H1 (cell line): Measurements from ENCODE around the gene DYRK1A. TPM values are rescaled to one million over a fixed set of nuclear protein-coding genes. Genes with fewer than 3 reads are reported as not detected.

Experiments used
- CTCF ChIA-PET: fragments of 300-600 bp; sonication (Branson Sonifier 250); formaldehyde crosslinking; loops from one replicate; lab custom pipeline; 2021; ENCODE audit not compliant: partially characterized antibody; lab: Charles Lee
- POLR2A ChIA-PET: fragments of 300-600 bp; sonication (Branson Sonifier 250); formaldehyde crosslinking; loops from one replicate; lab custom pipeline; 2021; ENCODE audit warnings: inconsistent platforms; ENCODE audit not compliant: partially characterized antibody; lab: Charles Lee
- DNase-seq, 2 experiments: peaks; one replicate each; pipeline versions ENCODE4 v3.0.0 to v3.0.0-alpha.2; 2010 to 2022; ENCODE audit warnings: low spot score in 2 of 2, low read depth in 1 of 2, mixed read lengths in 1 of 2
- FAIRE-seq: peaks from 2 replicates; lab custom pipeline; 2011; peaks lifted over from hg19 to GRCh38; lab: Jason Lieb, UNC
- H2AFZ ChIP-seq: 2 replicates; pipeline ENCODE4 v1.8.1; 2012; ENCODE audit warnings: low read length, inconsistent platforms
- H2AK5ac ChIP-seq: 2 replicates; pipeline ENCODE4 v1.6.1; 2013; ENCODE audit warnings: low read depth, low read length
- H2BK120ac ChIP-seq: replicated peaks from 2 replicates; pipeline ENCODE3; 2013; ENCODE audit warnings: low read depth, low read length, inconsistent platforms
- H2BK12ac ChIP-seq: 2 replicates; pipeline ENCODE4 v1.6.1; 2013; ENCODE audit warnings: low read depth, low read length
- H2BK15ac ChIP-seq: 2 replicates; pipeline ENCODE4 v1.6.1; 2013; ENCODE audit warnings: low read length
- H2BK20ac ChIP-seq: 2 replicates; pipeline ENCODE4 v1.6.1; 2013; ENCODE audit warnings: low read length
- H2BK5ac ChIP-seq: 2 replicates; pipeline ENCODE4 v1.6.1; 2013; ENCODE audit warnings: low read depth, low read length
- H3K14ac ChIP-seq: 2 replicates; pipeline ENCODE4 v1.6.1; 2013; ENCODE audit warnings: inconsistent platforms; ENCODE audit not compliant: insufficient read length
- H3K18ac ChIP-seq: 2 replicates; pipeline ENCODE4 v1.6.1; 2013; ENCODE audit warnings: low read length; ENCODE audit errors: extremely low read depth
- H3K23ac ChIP-seq: 2 replicates; pipeline ENCODE4 v1.6.1; 2013; ENCODE audit warnings: inconsistent platforms; ENCODE audit not compliant: insufficient read length
- H3K23me2 ChIP-seq: 2 replicates; pipeline ENCODE4 v1.6.1; 2013; ENCODE audit warnings: low read depth, low read length
- H3K27ac ChIP-seq: 2 replicates; pipeline ENCODE4 v1.6.1; 2011; ENCODE audit warnings: low read depth, low read length, inconsistent platforms
- H3K27me3 ChIP-seq, 4 experiments: replicated peaks in 1 of 4; 1 replicate in 1 of 4; 2 replicates in 3 of 4; pipeline versions ENCODE4 v1.6.1 to v1.8.1; 2011 to 2013; ENCODE audit warnings: low read length in 3 of 4, mild to moderate bottlenecking in 3 of 4, inconsistent platforms in 2 of 4, mixed read lengths in 2 of 4, moderate library complexity in 1 of 4; ENCODE audit not compliant: control insufficient read depth in 3 of 4, insufficient read depth in 3 of 4; ENCODE audit errors: extremely low read depth in 1 of 4
- H3K36me3 ChIP-seq, 4 experiments: 2 replicates each; pipeline versions ENCODE4 v1.6.1 to v1.8.1; 2011 to 2013; ENCODE audit warnings: mild to moderate bottlenecking in 4 of 4, low read length in 3 of 4, moderate library complexity in 2 of 4, control low read depth in 1 of 4, inconsistent platforms in 1 of 4; ENCODE audit not compliant: insufficient read depth in 4 of 4, control insufficient read depth in 2 of 4
- H3K4ac ChIP-seq: replicated peaks from 2 replicates; pipeline ENCODE3; 2013; ENCODE audit warnings: low read length, low read depth, mixed read lengths, inconsistent platforms; ENCODE audit not compliant: insufficient read length
- H3K4me1 ChIP-seq, 4 experiments: replicated peaks in 1 of 4; 1 replicate in 1 of 4; 2 replicates in 3 of 4; pipeline versions ENCODE4 v1.6.1 to v1.8.1; 2011 to 2013; ENCODE audit warnings: low read length in 3 of 4, inconsistent platforms in 2 of 4, mixed read lengths in 1 of 4; ENCODE audit not compliant: insufficient read depth in 4 of 4, control insufficient read depth in 3 of 4
- H3K4me2 ChIP-seq, 2 experiments: 2 replicates each; pipeline versions ENCODE4 v1.6.1 to v1.8.1; 2011 to 2013; ENCODE audit warnings: low read depth in 2 of 2, low read length in 2 of 2, control low read depth in 1 of 2, inconsistent platforms in 1 of 2, mild to moderate bottlenecking in 1 of 2; ENCODE audit not compliant: insufficient read depth in 1 of 2
- H3K4me3 ChIP-seq, 4 experiments: fragments of 200-600, 300-600 bp in 1 of 4; sonication (generic), shearing (Covaris generic), sonication (Bioruptor Twin) in 1 of 4; 2 replicates each; pipeline versions ENCODE4 v1.5.1 to v1.8.1; 2011 to 2016; ENCODE audit warnings: low read length in 4 of 4, low read depth in 3 of 4, control low read depth in 2 of 4, inconsistent platforms in 2 of 4, mild to moderate bottlenecking in 2 of 4, mixed read lengths in 1 of 4, moderate library complexity in 1 of 4; ENCODE audit not compliant: insufficient read depth in 2 of 4; ENCODE audit errors: extremely low read depth in 1 of 4
- H3K56ac ChIP-seq: replicated peaks from 2 replicates; pipeline ENCODE3; 2013; ENCODE audit warnings: low read depth, mild to moderate bottlenecking, mixed read lengths, low read length, inconsistent platforms; ENCODE audit not compliant: insufficient read length
- H3K79me1 ChIP-seq: 2 replicates; pipeline ENCODE4 v1.6.1; 2013; ENCODE audit warnings: low read depth, low read length, control low read depth
- H3K79me2 ChIP-seq, 2 experiments: 2 replicates each; pipeline versions ENCODE4 v1.6.1 to v1.8.1; 2012 to 2013; ENCODE audit warnings: low read length in 2 of 2, mild to moderate bottlenecking in 2 of 2, inconsistent platforms in 1 of 2; ENCODE audit not compliant: insufficient read depth in 2 of 2, control insufficient read depth in 1 of 2
- H3K9ac ChIP-seq, 4 experiments: replicated peaks in 1 of 4; 1 replicate in 1 of 4; 2 replicates in 3 of 4; pipeline versions ENCODE4 v1.6.1 to v1.8.1; 2011 to 2013; ENCODE audit warnings: low read depth in 3 of 4, low read length in 3 of 4, control low read depth in 2 of 4, mild to moderate bottlenecking in 2 of 4, moderate library complexity in 2 of 4, inconsistent platforms in 1 of 4; ENCODE audit errors: extremely low read depth in 1 of 4
- H3K9me3 ChIP-seq, 2 experiments: 2 replicates each; pipeline versions ENCODE4 v1.6.1 to v1.8.1; 2012 to 2013; ENCODE audit warnings: mild to moderate bottlenecking in 2 of 2, moderate library complexity in 2 of 2, control low read depth in 1 of 2, inconsistent platforms in 1 of 2, low read depth in 1 of 2, low read length in 1 of 2, mixed read lengths in 1 of 2; ENCODE audit not compliant: insufficient read depth in 2 of 2
- H4K20me1 ChIP-seq, 2 experiments: replicated peaks in 1 of 2; 2 replicates each; pipeline versions ENCODE3 to v1.8.1; 2011 to 2013; ENCODE audit warnings: inconsistent platforms in 2 of 2, low read length in 2 of 2, mild to moderate bottlenecking in 1 of 2; ENCODE audit not compliant: insufficient read depth in 2 of 2, control insufficient read depth in 1 of 2
- H4K5ac ChIP-seq: 2 replicates; pipeline ENCODE4 v1.6.1; 2013; ENCODE audit warnings: low read length, low read depth, mixed read lengths, inconsistent platforms; ENCODE audit not compliant: insufficient read length
- H4K8ac ChIP-seq: 2 replicates; pipeline ENCODE4 v1.8.0; 2013; ENCODE audit warnings: mild to moderate bottlenecking, moderate library complexity, low read length, inconsistent platforms; ENCODE audit not compliant: insufficient read depth; ENCODE audit errors: extremely low read depth
- H4K91ac ChIP-seq: replicated peaks from 2 replicates; pipeline ENCODE3; 2013; ENCODE audit warnings: low read length, mixed read lengths, inconsistent platforms; ENCODE audit not compliant: insufficient read length
- CHD2 ChIP-seq: IDR thresholded peaks from 2 replicates; pipeline ENCODE4 v1.6.1; 2012; ENCODE audit warnings: low read length, improper control_type of control experiment
- POU5F1 ChIP-seq: IDR thresholded peaks from 2 replicates; pipeline ENCODE4 v1.6.1; 2011; ENCODE audit warnings: low read depth, mild to moderate bottlenecking, low read length, moderate library complexity
- RBBP5 ChIP-seq: IDR thresholded peaks from 2 replicates; pipeline ENCODE4 v1.7.1; 2012; ENCODE audit warnings: low read depth, mild to moderate bottlenecking, inconsistent platforms, low read length, moderate library complexity, borderline replicate concordance
- WGBS, 2 experiments: shearing (Covaris generic) in 1 of 2; methylation state at CpG; one replicate each; pipeline versions ENCODE4 v1.1.6 to v1.1.7; 2013 to 2015; ENCODE audit warnings: low lambda C conversion rate in 2 of 2, mixed read lengths in 2 of 2, inconsistent platforms in 1 of 2, low coverage in 1 of 2, missing lambda C conversion rate in 1 of 2; ENCODE audit not compliant: insufficient replicate concordance in 2 of 2, insufficient coverage in 1 of 2, insufficient read length in 1 of 2; ENCODE audit errors: extremely low coverage in 1 of 2, missing lambda C conversion rate in 1 of 2; 5-methylcytosine and 5-hydroxymethylcytosine counted together
- polyA plus RNA-seq, 7 experiments: library from polyadenylated mRNA; depleted of rRNA in 3 of 7; stranded (reverse) in 5 of 7; unstranded in 2 of 7; fragments of >200 nt in 5 of 7; fragments of 200-250 nt in 2 of 7; gene quantifications; 1 replicate in 5 of 7; 2 replicates in 1 of 7; 4 replicates in 1 of 7; pipeline versions ENCODE4 v1.2.1 to v1.2.3, GENCODE V29; 2011 to 2013; ENCODE audit warnings: missing spikeins in 2 of 7, mixed read lengths in 2 of 7
- total RNA-seq: library from RNA; stranded (reverse); fragmentation: NEBNext Ultra II Directional; extraction: Animal tissue kit (Norgen Biotek cat#: 25700); gene quantifications from 2 replicates; pipeline ENCODE4 v1.2.1, GENCODE V29; 2021

The DYRK1A gene
- total and polyA plus RNA-seq, 2 of the 8 experiments (the other 6 are each of a cell fraction or from before 2014, with no cell fraction given) = 61.1 to 62.2 TPM

- H3K56ac ChIP-seq = no peak overlapping the region
- H3K9ac ChIP-seq = no peak overlapping the region
- H4K20me1 ChIP-seq = no peaks in the 10 kb centered on the region
- no peak overlapping the region for H3K27ac ChIP-seq
- no peak overlapping the region for H2BK20ac ChIP-seq
- ChIA-PET POLR2A (no interaction called here), CTCF (no interaction called here)
- H2AK5ac ChIP-seq = no peak overlapping the region
- no peak overlapping the region for H4K91ac ChIP-seq
- H3K4ac ChIP-seq = no peak overlapping the region
- no peak overlapping the region for H2BK12ac ChIP-seq
- H3K23ac ChIP-seq = no peak overlapping the region
- H3K9me3 ChIP-seq = no peaks in the 10 kb centered on the region
- H3K79me2 ChIP-seq = no peaks in the 10 kb centered on the region
- H4K5ac ChIP-seq = no peak overlapping the region
- H3K14ac ChIP-seq = no peak overlapping the region
- no peak overlapping the region for H3K4me3 ChIP-seq
- DNase-seq = no peak
- no peak overlapping the region for H2BK120ac ChIP-seq
- WGBS, 2 experiments = 88% methylated on average over 21 of the region's 21 CpGs; no CpG with 5 or more reads in 1 of the 2 experiments
- TF ChIP-seq POU5F1 (no peak), CHD2 (no peak), RBBP5 (no peak)
- no peaks in the 10 kb centered on the region for H3K36me3 ChIP-seq
- H4K8ac ChIP-seq = no peak overlapping the region
- H3K4me2 ChIP-seq = no peak overlapping the region
- H3K79me1 ChIP-seq = no peaks in the 10 kb centered on the region
- H3K4me1 ChIP-seq = peaks cover 0 to 7% (median 2%) of the 10 kb centered on the region in 4 experiments; a peak in 4 of 7 replicates
- no peak overlapping the region for H2BK5ac ChIP-seq
- no peaks in the 10 kb centered on the region for H3K27me3 ChIP-seq
- no peak overlapping the region for H3K18ac ChIP-seq
- no peak overlapping the region for H2BK15ac ChIP-seq
- FAIRE-seq = no peak
- no peaks in the 10 kb centered on the region for H3K23me2 ChIP-seq
- no peak overlapping the region for H2AFZ ChIP-seq
These were observed 184.9 kb downstream of the DYRK1A start for GRCh38 chr21:37551331-37551992.
